ENCODE results near the gene CPT1C.
"Not testable (repeated sequence)": the region's sequence is repeated elsewhere in the genome, so short reads cannot be mapped to it uniquely, and the experiment has no call there.

The CPT1C gene

GRCh38 chr19:49704888-49705642 is 14.1 kb downstream of the CPT1C start:
- WGBS, 2 experiments, result 96% methylated on average over 22 of the region's 22 CpGs
- Histone ChIP-seq H3K4me3 (ENCODE audit: insufficient read depth, low read depth, low read length) (no peak overlapping the region), H3K27me3 (ENCODE audit: control insufficient read depth, insufficient read depth, low read length, poor library complexity, severe bottlenecking) (peaks cover 7% of the 10 kb centered on the region), H3K4me1 (ENCODE audit: control insufficient read depth, insufficient read depth, low read length) (no peaks in the 10 kb centered on the region), H3K9me3 (ENCODE audit: control insufficient read depth, low read length) (no peaks in the 10 kb centered on the region), H3K36me3 (ENCODE audit: control insufficient read depth, insufficient read depth, low read length) (peaks cover 10% of the 10 kb centered on the region), H3K27ac (ENCODE audit: insufficient read depth, low read depth, low read length, poor library complexity, severe bottlenecking) (no peak overlapping the region)

DNA sequence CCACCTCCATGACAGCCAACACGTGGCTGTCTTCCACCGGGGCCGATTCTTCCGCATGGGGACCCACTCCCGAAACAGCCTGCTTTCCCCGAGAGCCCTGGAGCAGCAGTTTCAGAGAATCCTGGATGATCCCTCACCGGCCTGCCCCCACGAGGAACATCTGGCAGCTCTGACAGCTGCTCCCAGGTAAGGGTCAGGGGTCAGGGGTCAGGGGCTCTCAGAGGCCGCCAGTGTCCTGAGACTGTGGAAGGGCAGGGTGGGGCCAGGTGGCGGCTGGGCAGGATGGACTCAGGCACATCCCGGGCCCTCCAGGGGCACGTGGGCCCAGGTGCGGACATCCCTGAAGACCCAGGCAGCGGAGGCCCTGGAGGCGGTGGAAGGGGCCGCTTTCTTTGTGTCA is 15.0 kb downstream of the CPT1C start:
- no peak overlapping the region for H3K27ac ChIP-seq (ENCODE audit: insufficient read depth, low read depth, low read length, poor library complexity, severe bottlenecking)
- no peaks in the 10 kb centered on the region for H3K4me1 ChIP-seq (ENCODE audit: control insufficient read depth, insufficient read depth, low read length)
- H3K27me3 ChIP-seq (ENCODE audit: control insufficient read depth, insufficient read depth, low read length, poor library complexity, severe bottlenecking), result peaks cover 6% of the 10 kb centered on the region
- WGBS, 2 experiments, result 96 to 97% methylated on average over 16 of the region's 16 CpGs
- no peak overlapping the region for H3K4me3 ChIP-seq (ENCODE audit: insufficient read depth, low read depth, low read length)
- H3K36me3 ChIP-seq (ENCODE audit: control insufficient read depth, insufficient read depth, low read length), result peaks cover 10% of the 10 kb centered on the region
- no peaks in the 10 kb centered on the region for H3K9me3 ChIP-seq (ENCODE audit: control insufficient read depth, low read length)

DNA sequence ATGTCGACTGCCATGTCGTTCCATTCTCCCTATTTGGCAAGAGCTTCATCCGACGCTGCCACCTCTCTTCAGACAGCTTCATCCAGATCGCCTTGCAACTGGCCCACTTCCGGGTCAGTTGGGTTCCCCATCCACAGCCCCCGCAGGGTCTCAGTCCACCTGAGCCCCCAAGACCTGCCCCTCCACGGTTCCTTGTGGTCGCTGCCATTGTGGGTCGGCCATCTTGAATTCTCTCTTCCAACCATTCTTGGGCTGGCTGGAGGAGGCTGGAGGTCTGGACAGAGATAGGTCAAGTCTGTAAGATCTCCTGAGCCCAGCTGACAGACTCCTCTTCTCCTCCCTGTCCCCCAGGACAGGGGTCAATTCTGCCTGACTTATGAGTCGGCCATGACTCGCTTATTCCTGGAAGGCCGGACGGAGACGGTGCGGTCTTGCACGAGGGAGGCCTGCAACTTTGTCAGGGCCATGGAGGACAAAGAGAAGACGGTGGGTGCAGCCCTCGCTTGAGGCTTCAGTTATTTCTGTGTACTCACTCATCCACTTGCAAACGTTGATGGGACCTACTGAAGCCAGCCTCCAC is 19.5 kb downstream of the CPT1C start:
- Histone ChIP-seq H3K4me3 (ENCODE audit: insufficient read depth, low read depth, low read length) (no peak overlapping the region), H3K27me3 (ENCODE audit: control insufficient read depth, insufficient read depth, low read length, poor library complexity, severe bottlenecking) (no peaks in the 10 kb centered on the region), H3K4me1 (ENCODE audit: control insufficient read depth, insufficient read depth, low read length) (no peaks in the 10 kb centered on the region), H3K36me3 (ENCODE audit: control insufficient read depth, insufficient read depth, low read length) (peaks cover 13% of the 10 kb centered on the region), H3K27ac (ENCODE audit: insufficient read depth, low read depth, low read length, poor library complexity, severe bottlenecking) (no peak overlapping the region), H3K9me3 (ENCODE audit: control insufficient read depth, low read length) (no peaks in the 10 kb centered on the region)
- 95 to 96% methylated on average over 20 of the region's 20 CpGs for WGBS, 2 experiments

GRCh38 chr19:49712397-49712859 is 21.5 kb downstream of the CPT1C start:
- no peaks in the 10 kb centered on the region for H3K4me1 ChIP-seq (ENCODE audit: control insufficient read depth, insufficient read depth, low read length)
- WGBS, 2 experiments, result 76 to 78% methylated on average over 20 of the region's 20 CpGs
- H3K4me3 ChIP-seq (ENCODE audit: insufficient read depth, low read depth, low read length), result no peak overlapping the region
- no peak overlapping the region for H3K27ac ChIP-seq (ENCODE audit: insufficient read depth, low read depth, low read length, poor library complexity, severe bottlenecking)
- peaks cover 11% of the 10 kb centered on the region for H3K36me3 ChIP-seq (ENCODE audit: control insufficient read depth, insufficient read depth, low read length)
- no peaks in the 10 kb centered on the region for H3K27me3 ChIP-seq (ENCODE audit: control insufficient read depth, insufficient read depth, low read length, poor library complexity, severe bottlenecking)
- no peaks in the 10 kb centered on the region for H3K9me3 ChIP-seq (ENCODE audit: control insufficient read depth, low read length)

- 88 to 89% methylated on average over 8 of the region's 8 CpGs for WGBS, 2 experiments
- H3K27ac ChIP-seq (ENCODE audit: insufficient read depth, low read depth, low read length, poor library complexity, severe bottlenecking), result no peak overlapping the region
- H3K36me3 ChIP-seq (ENCODE audit: control insufficient read depth, insufficient read depth, low read length), result peaks cover 11% of the 10 kb centered on the region
- H3K4me1 ChIP-seq (ENCODE audit: control insufficient read depth, insufficient read depth, low read length), result no peaks in the 10 kb centered on the region
- H3K9me3 ChIP-seq (ENCODE audit: control insufficient read depth, low read length), result no peaks in the 10 kb centered on the region
- H3K4me3 ChIP-seq (ENCODE audit: insufficient read depth, low read depth, low read length), result no peak overlapping the region
- no peaks in the 10 kb centered on the region for H3K27me3 ChIP-seq (ENCODE audit: control insufficient read depth, insufficient read depth, low read length, poor library complexity, severe bottlenecking)
Observed at GRCh38 chr19:49713236-49713845, 22.4 kb downstream of the CPT1C start.

DNA sequence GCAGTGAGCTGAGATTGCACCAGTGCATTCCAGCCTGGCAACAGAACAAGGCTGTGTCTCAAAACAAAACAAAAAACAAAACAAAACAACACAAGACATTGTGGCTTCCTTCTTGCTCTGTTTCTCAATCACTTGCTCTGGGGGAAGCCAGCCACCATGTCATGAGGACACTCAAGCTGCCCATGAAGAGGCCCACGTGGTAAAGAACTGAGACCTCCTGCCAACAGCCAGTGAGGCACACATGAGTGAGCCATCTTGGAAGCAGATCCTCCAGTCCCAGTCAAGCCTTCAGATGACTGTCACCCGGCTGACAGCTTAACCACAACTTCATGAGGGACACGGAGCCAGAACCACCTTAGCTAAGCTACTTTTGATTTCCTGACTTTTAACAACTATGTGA is 25.2 kb downstream of the CPT1C start:
- WGBS, 2 experiments, result 87 to 90% methylated on average over 3 of the region's 3 CpGs
- H3K36me3 ChIP-seq (ENCODE audit: control insufficient read depth, insufficient read depth, low read length), result peaks cover 5% of the 10 kb centered on the region
- no peaks in the 10 kb centered on the region for H3K4me1 ChIP-seq (ENCODE audit: control insufficient read depth, insufficient read depth, low read length)
- no peaks in the 10 kb centered on the region for H3K27me3 ChIP-seq (ENCODE audit: control insufficient read depth, insufficient read depth, low read length, poor library complexity, severe bottlenecking)
- H3K9me3 ChIP-seq (ENCODE audit: control insufficient read depth, low read length), result no peaks in the 10 kb centered on the region
- H3K4me3 ChIP-seq (ENCODE audit: insufficient read depth, low read depth, low read length), result no peak overlapping the region
- no peak overlapping the region for H3K27ac ChIP-seq (ENCODE audit: insufficient read depth, low read depth, low read length, poor library complexity, severe bottlenecking)

GRCh38 chr19:49718511-49718910 is 27.6 kb downstream of the CPT1C start:
- no peaks in the 10 kb centered on the region for H3K4me1 ChIP-seq (ENCODE audit: control insufficient read depth, insufficient read depth, low read length)
- H3K36me3 ChIP-seq (ENCODE audit: control insufficient read depth, insufficient read depth, low read length), result no peaks in the 10 kb centered on the region
- H3K27ac ChIP-seq (ENCODE audit: insufficient read depth, low read depth, low read length, poor library complexity, severe bottlenecking), result no peak overlapping the region
- no peaks in the 10 kb centered on the region for H3K9me3 ChIP-seq (ENCODE audit: control insufficient read depth, low read length)
- no peak overlapping the region for H3K4me3 ChIP-seq (ENCODE audit: insufficient read depth, low read depth, low read length)
- H3K27me3 ChIP-seq (ENCODE audit: control insufficient read depth, insufficient read depth, low read length, poor library complexity, severe bottlenecking), result no peaks in the 10 kb centered on the region
- WGBS, 2 experiments, result 87 to 90% methylated on average over 8 of the region's 8 CpGs

DNA sequence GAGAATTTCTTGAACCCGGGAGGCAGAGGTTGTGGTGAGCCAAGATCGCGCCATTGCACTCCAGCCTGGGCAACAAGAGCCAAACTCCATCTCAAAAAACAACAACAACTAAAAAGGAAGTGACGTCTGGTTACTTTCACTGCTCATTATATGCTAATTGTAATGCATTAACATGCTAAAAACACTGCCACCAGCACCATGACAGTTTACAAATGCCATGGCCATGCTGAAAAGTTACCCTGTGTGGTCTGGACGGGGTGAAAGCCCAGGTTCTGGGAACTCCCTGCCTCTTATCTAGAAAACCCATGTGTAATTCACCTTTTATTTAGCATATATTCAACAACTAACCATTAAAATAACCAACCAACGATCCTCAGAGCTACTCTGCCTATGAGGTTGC is 28.1 kb downstream of the CPT1C start:
- Histone ChIP-seq H3K9me3 (ENCODE audit: control insufficient read depth, low read length) (no peaks in the 10 kb centered on the region), H3K4me3 (ENCODE audit: insufficient read depth, low read depth, low read length) (no peak overlapping the region), H3K4me1 (ENCODE audit: control insufficient read depth, insufficient read depth, low read length) (no peaks in the 10 kb centered on the region), H3K27me3 (ENCODE audit: control insufficient read depth, insufficient read depth, low read length, poor library complexity, severe bottlenecking) (no peaks in the 10 kb centered on the region), H3K36me3 (ENCODE audit: control insufficient read depth, insufficient read depth, low read length) (no peaks in the 10 kb centered on the region), H3K27ac (ENCODE audit: insufficient read depth, low read depth, low read length, poor library complexity, severe bottlenecking) (no peak overlapping the region)
- WGBS, 2 experiments, result 77 to 88% methylated on average over 6 of the region's 6 CpGs

GRCh38 chr19:49719420-49719819 is 28.5 kb downstream of the CPT1C start:
- H3K36me3 ChIP-seq (ENCODE audit: control insufficient read depth, insufficient read depth, low read length); H3K4me1 ChIP-seq (ENCODE audit: control insufficient read depth, insufficient read depth, low read length); H3K27ac ChIP-seq (ENCODE audit: insufficient read depth, low read depth, low read length, poor library complexity, severe bottlenecking); H3K27me3 ChIP-seq (ENCODE audit: control insufficient read depth, insufficient read depth, low read length, poor library complexity, severe bottlenecking); H3K9me3 ChIP-seq (ENCODE audit: control insufficient read depth, low read length); H3K4me3 ChIP-seq (ENCODE audit: insufficient read depth, low read depth, low read length): not testable (repeated sequence)
- 91% methylated on average over 22 of the region's 22 CpGs for WGBS, 2 experiments

- Histone ChIP-seq H3K4me1 (ENCODE audit: control insufficient read depth, insufficient read depth, low read length) (no peaks in the 10 kb centered on the region), H3K9me3 (ENCODE audit: control insufficient read depth, low read length) (no peaks in the 10 kb centered on the region)
- 89 to 90% methylated on average over 23 of the region's 23 CpGs for WGBS, 2 experiments
Observed at GRCh38 chr19:49727217-49728030, 36.5 kb downstream of the CPT1C start.

More at GRCh38 chr19:49727217-49728030, 36.5 kb downstream of the CPT1C start:
- Histone ChIP-seq H3K27ac (ENCODE audit: insufficient read depth, low read depth, low read length, poor library complexity, severe bottlenecking) (no peak overlapping the region), H3K36me3 (ENCODE audit: control insufficient read depth, insufficient read depth, low read length) (no peaks in the 10 kb centered on the region), H3K27me3 (ENCODE audit: control insufficient read depth, insufficient read depth, low read length, poor library complexity, severe bottlenecking) (no peaks in the 10 kb centered on the region), H3K4me3 (ENCODE audit: insufficient read depth, low read depth, low read length) (no peak overlapping the region)
